SU-DHL-6 (cell line): Measurements from ENCODE around the gene GIMD1.

Experiments used
- EZH2phosphoT487 ChIP-seq: fragments of 200-600 bp; sonication (generic), shearing (Covaris generic); conservative IDR thresholded peaks from 2 replicates; pipeline ENCODE4 v1.6.1; 2018; ENCODE audit warnings: mild to moderate bottlenecking, antibody characterized with exemption, low read length, moderate library complexity, mixed read lengths
- TF ChIP-seq, protein P1 (sequence below): fragments of 200-600 bp; sonication (generic); IDR thresholded peaks from one replicate; pipeline ENCODE4 v1.5.1; 2017; ENCODE audit warnings: antibody characterized with exemption, mild to moderate bottlenecking, low read length, moderate library complexity; ENCODE audit not compliant: insufficient read depth, poor library complexity, severe bottlenecking

DNA sequence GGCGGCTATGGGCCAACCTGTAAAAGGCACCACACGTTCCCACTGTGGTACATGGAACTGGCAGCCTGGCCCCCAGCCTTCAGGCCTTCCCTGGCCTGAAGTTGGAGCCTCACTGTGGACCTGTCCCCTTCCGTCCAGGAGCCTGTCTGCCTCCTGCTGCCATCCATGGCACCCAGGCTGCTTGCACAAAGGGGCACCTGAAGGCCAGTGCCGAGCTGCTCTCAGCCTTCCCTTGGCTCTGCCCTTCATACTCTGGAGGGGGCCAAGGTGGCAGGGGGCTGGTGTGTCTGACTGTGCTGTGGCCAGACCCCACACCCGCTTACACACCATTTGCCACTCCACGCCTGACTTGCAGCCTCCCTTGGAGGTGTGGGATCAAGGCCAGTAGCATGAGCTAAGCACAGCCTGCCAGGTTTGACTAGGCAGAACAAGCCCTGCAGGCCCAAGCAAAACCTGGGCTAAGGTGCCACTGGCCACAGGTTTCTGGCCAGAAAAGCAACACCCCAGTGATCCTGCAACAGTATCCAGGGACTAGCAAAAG, 17.3 kb upstream of the GIMD1 start:
- TF ChIP-seq, protein P1, sequence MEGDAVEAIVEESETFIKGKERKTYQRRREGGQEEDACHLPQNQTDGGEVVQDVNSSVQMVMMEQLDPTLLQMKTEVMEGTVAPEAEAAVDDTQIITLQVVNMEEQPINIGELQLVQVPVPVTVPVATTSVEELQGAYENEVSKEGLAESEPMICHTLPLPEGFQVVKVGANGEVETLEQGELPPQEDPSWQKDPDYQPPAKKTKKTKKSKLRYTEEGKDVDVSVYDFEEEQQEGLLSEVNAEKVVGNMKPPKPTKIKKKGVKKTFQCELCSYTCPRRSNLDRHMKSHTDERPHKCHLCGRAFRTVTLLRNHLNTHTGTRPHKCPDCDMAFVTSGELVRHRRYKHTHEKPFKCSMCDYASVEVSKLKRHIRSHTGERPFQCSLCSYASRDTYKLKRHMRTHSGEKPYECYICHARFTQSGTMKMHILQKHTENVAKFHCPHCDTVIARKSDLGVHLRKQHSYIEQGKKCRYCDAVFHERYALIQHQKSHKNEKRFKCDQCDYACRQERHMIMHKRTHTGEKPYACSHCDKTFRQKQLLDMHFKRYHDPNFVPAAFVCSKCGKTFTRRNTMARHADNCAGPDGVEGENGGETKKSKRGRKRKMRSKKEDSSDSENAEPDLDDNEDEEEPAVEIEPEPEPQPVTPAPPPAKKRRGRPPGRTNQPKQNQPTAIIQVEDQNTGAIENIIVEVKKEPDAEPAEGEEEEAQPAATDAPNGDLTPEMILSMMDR = no peak
- no peak for TF ChIP-seq EZH2phosphoT487
